GM18517 (cell line): ENCODE measurements around the gene BZW2.
"Not testable (repeated sequence)": the region's sequence is repeated elsewhere in the genome, so short reads cannot be mapped to it uniquely, and the experiment has no call there.

Source experiments
- ATAC-seq: cut with Tn5 transposase; IDR thresholded peaks from one replicate; pipeline ENCODE4 v1.9.1; 2021; ENCODE audit warnings: mild to moderate bottlenecking, moderate library complexity; ENCODE audit not compliant: unreplicated experiment

The BZW2 gene

DNA sequence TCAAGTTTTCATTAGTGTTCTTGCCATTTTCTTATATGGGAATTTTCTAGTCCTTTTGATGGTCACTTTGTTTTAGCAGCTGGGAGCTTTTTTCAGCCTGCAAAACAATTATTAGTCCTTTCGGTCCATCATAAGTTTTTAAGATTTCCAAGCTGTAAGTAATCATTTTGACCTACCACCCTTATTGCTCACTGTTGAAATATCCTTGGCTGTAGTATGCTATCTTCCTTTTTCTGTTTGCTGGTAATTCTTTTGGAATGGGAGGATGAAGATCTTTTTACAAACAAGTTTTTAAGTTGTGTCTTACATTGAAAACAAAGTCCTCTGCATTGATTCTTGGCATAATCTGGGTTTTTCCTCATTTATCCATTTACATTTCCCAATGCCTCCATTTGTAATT, 24.0 kb downstream of the BZW2 start:
- ATAC-seq, result no peak

DNA sequence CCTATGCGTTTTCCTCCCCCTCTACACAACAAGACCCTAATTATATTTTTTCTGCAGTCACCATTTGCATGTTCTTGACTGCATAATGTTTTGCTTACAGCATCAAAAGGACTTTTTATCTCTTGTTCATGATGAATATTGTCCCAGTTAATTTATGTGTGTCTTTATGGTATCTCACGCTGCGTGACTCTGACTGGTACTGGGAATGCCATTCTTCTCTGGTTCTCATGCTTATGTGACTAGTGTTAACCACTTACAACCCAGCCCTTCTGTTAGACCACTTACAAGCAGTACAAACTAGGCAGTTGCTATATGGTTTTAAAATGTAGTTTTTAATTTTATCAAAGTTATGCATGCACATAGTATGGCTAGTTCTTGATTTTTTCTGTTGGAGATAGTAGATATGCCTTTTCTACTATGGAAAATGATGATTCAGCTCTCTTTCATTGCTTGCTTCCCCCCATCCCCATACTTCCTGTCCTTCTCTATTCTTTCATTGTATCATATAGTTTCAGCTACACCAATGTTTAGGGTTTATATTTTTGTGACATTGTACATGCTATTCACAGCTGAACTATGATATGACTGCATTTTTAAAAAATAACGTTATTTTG, 24.9 kb downstream of the BZW2 start:
- no peak for ATAC-seq

DNA sequence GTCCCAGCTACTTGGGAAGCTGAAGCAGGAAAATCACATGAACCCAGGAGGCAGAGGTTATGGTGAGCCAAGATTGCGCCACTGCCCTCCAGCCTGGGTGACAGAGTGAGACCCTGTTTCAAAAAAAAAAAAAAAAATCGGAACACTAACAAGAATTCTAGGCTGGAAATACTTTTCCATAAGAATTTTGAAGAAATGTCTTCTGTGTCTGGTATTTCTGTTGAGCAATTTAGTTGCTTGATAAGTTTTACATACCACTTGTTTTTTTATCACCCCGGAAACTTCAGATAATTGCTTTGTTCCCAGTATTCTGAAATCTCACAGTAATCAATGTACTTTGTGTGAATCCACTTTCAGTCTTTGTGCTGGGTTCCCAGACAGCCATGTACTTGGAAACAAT, 25.8 kb downstream of the BZW2 start:
- ATAC-seq, result no peak

DNA sequence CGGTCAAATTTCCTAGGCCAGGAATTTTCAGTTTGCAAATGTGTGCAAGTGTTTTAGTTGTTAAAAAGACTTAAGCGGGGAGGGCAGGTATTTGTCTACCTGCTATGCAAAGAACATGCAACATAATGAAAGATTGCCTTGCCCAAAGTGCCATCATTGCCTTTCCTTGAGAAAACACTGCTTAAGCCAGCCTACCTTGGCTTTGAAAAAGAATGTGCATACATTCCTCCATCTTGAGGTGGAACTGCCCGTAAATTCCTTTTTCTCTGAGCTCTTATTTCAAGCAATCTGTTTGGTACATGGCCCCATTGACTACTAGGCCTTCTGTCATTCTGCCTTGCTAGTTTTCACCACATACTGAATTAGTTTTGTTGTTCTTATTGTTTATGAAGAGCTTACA, 29.3 kb downstream of the BZW2 start:
- no peak for ATAC-seq

DNA sequence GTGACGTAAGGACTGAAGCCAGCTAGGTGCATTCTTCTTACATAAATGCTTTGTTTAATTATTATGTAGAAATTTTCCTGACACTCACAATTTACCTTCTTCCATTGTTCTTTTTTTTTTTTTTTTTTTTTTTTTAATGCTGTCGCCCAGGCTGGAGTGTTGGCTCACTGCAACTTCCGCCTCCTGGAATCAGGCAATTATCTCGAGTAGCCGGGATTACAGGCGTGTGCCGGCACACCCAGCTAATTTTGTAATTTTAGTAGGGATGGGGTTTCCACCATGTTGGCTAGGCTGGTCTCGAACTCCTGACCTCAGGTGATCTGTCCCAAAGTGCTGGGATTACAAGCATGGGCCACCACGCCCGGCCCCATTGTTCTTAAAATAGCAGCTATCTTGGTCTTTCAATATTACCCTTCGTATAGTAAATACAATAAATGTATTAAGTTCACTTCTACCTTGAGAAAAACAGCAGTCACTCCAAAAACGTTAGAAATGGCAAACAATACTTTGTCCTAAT, 32.1 kb downstream of the BZW2 start:
- no peak for ATAC-seq

DNA sequence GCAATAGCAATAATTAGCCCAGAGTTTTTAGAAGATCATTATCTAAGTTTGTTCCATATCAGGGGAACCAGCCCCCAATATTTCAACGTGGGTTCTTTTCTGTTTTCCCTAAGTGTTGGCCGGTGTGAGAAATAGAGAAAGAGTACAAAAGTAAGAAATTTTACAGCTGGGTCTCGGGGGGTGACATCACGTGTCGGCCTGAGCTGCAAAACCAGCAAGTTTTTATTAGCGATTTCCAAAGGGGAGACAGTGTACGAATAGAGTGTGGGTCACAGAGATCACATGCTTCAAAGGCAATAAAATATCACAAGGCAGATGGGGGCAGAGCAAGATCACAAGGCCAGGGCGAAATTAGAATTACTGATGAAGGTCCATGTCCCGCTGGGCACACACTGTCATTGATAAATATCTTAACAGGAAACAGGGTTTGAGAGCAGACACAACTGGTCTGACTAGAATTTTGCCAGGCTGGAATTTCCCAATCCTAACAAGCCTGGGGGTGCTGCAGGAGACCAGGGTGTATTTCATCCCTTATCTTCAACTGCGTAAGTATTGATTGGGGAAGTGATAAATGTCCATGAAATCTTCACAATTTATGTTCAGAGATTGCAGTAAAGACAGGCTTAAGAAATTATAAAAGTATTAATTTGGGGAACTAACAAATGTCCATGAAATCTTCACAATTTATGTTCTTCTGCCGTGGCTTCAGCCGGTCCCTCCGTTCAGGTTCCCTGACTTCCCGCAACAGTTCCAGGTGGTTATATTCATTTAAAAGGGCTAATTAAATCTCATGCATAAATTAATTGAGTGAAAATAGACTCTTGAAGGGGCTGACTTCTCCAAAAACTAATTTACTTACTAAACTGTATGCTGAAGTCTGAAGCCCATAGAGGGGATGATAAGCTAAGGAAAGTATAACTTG, 32.9 kb downstream of the BZW2 start:
- ATAC-seq, result not testable (repeated sequence)

DNA sequence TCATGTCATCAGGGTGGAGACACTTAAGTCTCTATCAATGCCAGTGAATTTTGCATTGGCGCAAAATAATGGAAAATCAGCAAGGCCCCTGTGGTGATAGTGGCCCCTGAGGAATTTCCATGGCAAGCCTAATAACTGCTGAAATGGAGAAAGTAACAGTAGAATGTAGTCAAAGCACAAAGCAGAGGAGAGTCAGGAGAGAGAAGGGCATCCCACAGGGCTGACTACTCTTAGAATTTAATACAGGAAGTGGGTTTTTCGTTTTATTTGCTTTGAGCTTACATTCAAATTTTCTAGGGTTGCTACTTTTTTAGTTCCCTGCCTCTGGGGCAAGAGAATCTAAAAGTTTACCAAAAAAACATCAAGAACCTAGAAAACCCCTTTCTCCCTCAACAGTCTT, 39.0 kb downstream of the BZW2 start:
- ATAC-seq, result no peak

DNA sequence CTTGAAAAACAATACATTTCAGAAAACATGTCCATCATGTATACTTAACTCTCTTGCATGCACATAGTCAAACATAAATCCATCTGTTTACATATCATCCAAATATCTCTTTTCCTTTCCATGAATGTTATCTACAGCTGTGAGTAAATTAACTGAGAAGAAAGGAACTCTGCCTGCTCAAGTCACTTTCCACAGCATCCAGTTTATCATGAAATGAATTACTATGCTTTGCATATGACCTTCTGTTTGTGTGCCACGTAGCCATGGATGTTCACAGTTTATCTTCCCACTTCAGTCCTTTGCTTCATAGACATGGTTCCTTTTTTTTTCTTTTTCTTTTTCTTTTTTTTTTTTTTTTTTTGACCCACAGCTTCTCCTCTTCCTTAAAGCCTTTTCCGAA, 39.6 kb downstream of the BZW2 start:
- ATAC-seq, result no peak

DNA sequence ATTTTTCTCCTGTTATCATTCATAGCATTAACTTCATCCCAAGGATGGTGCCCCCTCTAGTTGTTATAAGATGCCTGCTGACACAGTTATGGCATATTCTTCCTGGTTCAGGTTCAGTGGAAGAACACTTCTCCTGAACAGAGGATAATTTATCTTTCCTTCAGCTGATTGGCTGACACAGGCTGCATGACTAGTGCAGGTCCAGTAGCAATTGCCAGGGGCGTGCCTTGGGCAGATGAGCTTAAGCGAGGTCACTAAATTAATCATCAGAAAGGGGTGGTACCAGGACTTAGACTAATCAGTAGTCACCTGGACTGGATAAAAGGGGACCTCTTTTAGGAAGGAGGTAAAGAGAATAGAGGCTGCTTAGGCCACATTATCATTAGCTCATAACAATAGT, 42.3 kb downstream of the BZW2 start:
- no peak for ATAC-seq

DNA sequence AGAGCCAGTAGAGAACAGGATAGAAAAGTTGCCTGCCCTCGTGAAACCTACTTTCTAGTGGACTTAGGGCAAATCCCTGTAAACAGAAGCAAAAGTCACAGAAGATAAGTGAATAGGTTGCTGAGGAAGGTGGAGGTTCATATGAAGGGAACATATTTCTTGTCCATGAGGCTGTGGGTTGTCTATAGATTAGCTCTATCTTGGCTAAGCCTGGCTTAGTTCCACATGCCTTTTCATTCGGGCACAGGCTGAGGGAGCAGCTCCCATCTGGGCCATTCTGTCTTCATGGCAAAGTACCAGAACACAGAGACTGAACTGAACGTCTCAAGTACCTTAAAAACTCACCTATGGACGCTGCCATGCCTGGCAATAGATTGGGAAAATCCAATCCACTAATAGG, 45.3 kb downstream of the BZW2 start:
- no peak for ATAC-seq

DNA sequence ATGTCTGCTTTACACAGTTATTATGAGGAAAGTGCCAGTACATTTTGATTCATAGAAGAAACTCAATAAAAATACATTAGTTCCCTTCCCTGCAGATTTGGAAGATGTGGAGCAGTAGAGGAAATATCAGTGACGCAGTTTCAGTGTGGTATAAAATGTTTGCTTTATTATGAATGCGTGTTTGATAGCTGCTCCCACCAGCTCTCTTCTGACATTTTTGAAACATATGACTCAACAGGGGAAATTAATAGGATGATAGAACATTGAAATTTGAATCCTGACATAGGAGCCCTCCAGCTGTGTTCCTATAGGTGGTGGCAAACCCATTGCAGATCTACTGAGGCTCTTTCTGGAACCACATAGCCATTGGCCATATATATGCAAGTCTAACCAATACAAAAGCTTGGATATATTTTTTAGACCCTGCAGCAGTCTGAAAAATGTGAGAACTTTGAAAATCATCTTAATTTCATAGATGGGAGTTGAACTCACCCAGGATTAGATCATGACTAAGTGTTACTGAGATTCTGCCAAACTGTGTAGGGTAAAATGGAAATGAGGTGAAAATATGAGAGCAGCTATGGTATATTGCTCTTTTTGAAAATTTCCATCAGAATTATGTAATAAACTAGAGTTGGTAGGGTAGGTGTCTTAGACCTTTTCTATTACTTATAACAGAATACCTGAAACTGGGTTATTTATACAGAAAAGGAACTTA, 47.8 kb downstream of the BZW2 start:
- no peak for ATAC-seq

DNA sequence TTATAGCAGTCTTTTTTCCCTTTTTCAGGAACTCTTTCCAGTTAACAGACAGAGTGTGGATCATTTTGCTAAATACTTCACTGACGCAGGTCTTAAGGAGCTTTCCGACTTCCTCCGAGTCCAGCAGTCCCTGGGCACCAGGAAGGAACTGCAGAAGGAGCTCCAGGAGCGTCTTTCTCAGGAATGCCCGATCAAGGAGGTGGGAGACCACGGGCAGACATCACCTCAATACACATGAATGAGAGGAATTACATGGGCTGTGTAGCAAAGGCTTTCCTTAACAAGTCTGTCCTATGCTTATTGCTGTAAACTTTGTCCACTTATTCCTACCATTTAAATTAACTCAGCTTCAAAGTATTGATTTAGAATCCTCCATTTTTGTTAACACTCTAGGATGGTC, 48.8 kb downstream of the BZW2 start:
- no peak for ATAC-seq

DNA sequence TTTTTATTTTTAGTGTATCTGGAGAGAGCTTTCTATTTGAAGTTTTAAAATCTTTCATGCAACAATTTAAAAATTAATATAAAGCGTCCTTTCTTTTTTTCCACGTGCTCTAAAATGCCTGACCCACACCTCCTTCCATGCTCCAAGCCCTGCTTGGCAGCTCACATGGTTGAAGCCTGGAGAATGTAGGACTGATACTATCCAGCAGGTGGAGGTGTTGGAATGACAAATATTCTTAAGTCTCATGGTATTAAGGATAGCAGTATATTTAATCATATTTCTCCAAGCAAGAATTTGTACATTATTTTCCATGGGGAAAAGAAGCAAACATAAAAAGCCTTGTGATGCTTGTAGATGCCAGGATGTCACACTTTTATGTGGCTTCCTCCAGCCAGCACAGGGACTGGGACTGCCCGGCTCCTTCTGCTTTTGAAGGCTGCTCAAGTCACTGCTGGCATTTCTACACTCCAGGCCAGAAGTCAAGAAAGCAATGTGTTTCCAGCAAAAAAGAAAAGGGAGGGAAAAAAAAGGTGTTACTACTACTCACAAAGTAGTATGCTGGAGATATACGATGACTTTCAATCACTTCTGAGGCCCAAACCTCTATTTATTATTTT, 49.7 kb downstream of the BZW2 start:
- peak; percentile 66 for ATAC-seq

DNA sequence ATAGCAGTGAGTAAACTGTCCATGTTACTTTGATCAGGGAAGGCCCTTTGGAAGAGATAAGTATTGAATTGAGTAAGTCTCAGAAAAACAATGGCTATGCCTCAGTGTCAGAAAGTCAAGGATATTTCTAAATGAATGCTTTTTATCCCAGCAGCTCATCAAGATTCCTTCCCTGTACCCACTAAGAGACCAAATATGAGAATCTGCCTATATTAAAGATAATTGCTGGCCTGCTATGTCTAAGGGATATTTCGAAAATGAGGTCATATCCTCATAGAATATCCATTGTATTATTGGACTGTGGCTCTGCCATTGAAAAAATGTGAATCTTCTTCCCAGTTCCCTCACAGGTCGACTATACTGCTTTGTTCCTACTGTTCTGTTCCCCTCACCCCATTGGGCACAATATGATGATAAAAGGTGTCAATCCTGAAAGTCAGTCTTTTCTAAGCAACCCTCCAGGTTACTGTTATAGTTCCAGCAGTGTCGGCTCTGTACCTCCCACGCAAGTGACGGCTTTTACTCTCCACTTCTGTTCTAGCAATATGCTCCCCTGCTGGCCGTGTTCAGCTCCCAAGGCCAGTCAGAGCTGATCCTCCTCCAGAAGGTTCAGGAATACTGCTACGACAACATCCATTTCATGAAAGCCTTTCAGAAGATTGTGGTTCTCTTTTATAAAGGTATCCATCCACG, 51.7 kb downstream of the BZW2 start:
- no peak for ATAC-seq

DNA sequence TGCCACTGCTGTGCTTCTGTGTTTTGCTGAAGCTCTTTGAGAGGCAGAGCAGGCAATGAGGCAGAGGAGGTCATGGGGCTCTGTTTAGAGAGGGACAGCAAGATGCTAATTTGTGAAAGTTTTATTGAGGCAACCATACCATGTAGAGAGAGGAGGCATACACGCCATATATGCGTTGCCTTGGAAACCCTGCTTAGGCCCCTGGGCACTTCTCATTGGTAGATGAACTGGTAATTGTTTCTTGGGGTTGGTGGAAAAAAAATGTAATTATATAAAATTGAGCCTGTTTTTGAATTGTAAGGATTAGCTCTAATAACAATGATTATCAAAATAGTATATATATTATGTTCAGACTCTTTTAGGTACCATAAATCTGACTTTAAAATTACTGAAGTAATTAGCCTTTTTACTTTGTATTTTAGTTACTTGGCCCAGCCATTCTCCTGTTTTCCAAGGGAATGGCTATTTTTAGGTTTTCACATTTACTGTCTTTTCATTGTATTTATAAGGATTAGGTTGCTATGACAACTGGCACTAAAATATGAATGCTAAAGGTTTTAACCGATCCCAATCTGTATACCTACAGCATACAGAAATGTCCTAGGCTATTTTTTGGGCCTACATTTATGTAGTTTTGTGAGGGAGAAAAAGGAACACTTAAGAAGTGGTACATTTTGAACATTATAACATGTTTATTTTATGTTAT, 52.4 kb downstream of the BZW2 start:
- ATAC-seq, result no peak

DNA sequence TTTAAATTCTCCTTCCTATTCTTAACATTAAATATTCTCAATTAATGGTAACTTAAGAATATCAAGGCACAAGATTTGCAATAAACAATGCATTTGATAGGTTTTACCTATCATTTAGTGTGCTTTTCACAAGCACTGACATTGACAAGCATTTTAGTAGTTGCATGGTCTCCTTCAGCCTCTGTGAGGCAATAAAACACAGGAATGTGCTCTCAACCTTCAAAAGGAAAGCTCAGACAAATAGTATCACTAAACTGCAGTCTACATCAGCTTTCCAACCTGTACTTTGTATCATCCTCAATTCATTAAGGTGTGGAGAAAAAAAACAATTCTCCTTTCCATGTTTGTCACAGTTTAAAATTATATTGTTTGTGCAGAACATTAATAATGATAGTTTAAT, 56.5 kb downstream of the BZW2 start:
- ATAC-seq, result no peak

DNA sequence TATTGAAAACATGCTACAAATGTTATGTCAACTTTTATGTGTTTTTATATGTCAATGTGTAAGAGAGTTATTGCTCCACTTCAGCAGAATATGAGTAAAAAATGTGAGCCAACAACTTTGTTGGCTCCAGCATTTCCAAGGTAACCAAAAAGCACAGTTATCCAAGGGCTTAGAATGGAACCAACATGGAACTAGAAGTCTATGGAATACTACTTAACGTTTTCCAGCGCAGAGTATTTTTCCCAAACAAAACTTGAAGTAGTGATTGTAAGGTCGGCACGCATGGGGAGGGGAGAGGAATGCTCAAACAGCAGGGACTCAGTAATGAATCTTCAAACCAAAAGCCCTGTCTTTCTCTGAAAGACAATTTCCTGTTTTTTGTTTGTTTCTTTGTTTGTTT, 62.5 kb downstream of the BZW2 start:
- no peak for ATAC-seq

DNA sequence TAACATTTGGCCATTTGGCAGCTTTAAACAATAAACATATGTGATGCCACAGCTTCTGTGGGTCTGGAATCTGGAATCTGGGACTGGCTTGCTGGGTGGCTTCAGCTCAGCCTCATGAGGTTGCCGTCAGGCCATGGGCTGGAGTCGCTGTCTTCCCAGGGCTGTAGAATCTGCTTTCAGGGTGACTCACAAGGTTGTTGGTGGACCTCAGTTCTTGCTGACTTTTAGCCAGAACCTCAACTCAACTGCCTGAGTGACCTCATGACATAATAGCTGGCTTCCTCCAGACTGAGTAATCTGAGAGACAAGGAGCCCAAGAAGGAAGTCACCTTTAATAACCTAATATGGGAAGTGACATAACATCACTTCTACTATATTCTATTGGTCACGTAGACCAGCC, 63.0 kb downstream of the BZW2 start:
- no peak for ATAC-seq

DNA sequence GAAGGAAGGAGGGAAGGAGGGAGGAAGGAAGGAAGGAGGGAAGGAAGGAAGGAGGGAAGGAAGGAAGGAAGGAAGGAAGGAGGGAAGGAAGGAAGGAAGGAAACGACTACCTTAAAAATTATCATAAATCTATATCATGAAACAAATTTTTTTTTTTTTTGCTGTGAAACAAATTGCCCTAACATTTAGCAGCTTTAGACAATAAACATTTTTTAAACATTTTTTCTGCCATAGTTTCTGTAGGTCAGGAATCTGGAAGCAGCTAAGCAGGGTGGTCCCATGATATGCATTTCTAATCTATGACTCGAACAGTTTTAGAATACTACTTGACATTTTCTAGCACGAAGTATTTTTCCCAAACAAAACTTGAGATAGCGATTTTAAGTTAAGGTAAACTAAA, 64.7 kb downstream of the BZW2 start:
- ATAC-seq, result no peak

DNA sequence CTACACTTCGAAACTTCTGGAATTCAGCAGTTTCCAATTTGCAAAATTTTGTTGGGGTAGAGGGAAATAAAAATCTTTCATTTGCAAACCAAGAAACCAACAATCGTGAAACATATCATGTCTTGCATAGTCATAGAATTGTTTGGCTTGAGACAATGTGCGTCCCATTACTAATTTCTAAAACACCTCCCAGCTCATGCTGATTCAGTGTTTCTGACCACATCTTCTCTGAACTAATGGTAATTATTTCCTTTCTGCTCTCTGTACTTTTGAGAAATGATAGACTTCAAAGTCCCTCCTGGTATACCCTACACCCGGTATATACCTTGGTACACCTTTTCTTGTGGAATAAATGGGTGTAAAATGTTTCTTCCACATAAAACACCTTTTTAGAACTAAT, 65.7 kb downstream of the BZW2 start:
- ATAC-seq, result no peak
